ENCODE data around the gene PDZD2. TPM values are rescaled to one million over a fixed set of nuclear protein-coding genes. Genes with fewer than 3 reads are reported as not detected.

Gene PDZD2
- total and polyA plus RNA-seq, 2 experiments from 2014 or later: 0.21 TPM; not detected in 1

DNA sequence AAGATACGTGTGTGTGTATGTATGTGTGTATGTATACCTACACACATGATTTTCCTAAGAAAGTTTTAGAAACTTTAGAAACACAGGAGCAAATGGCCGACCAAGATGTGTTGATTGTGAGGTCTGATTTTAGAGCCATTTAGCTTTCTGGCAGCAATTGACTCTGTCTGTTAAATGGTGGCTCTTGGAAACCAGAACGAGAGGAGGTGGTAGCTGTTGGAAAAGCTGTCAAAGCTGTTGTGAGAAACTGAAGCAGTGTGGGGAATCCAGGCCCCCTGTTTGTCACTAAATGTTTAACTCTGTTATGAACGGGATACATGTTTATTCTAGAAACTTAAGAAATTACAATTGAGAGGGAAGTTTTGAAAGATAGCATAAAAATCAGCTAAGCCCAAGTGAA, 443.8 kb downstream of the PDZD2 start:
- H3K27ac ChIP-seq: no peak overlapping the region
- H3K4me1 ChIP-seq (ENCODE audit: insufficient read depth): no peaks in the 10 kb centered on the region
- no peak overlapping the region for H2AFZ ChIP-seq
- 52 to 57% methylated on average over 4 of the region's 4 CpGs for WGBS, 2 experiments (ENCODE audit: low coverage in 1 of 2, low lambda C conversion rate in 2 of 2, missing lambda C conversion rate in 2 of 2)
- no peaks in the 10 kb centered on the region for H3F3A ChIP-seq (ENCODE audit: insufficient read depth)
- no peaks in the 10 kb centered on the region; the same call in 1 of the 2 replicates for H3K27me3 ChIP-seq (replicated peaks; ENCODE audit: insufficient read depth)
- H3K4me2 ChIP-seq (ENCODE audit: unreplicated experiment): no peak overlapping the region
- H3K79me2 ChIP-seq (ENCODE audit: insufficient read depth): no peaks in the 10 kb centered on the region
- no peak for DNase-seq
- no peaks in the 10 kb centered on the region for H4K20me1 ChIP-seq (ENCODE audit: insufficient read depth)
- no peaks in the 10 kb centered on the region for H3K9me3 ChIP-seq (ENCODE audit: low read depth)
- no peaks in the 10 kb centered on the region for H3K9me2 ChIP-seq (ENCODE audit: insufficient read depth)
- H3K9ac ChIP-seq: no peak overlapping the region
- in situ Hi-C loops (cut with MboI): no loop called here
- no peak overlapping the region for H3K4me3 ChIP-seq
- H3K36me3 ChIP-seq (ENCODE audit: low read depth): no peaks in the 10 kb centered on the region
- TF ChIP-seq EZH2phosphoT487 (IDR thresholded peaks at IDR 0.05; ENCODE audit: insufficient read depth, low read depth) (no peak), EZH2 (IDR thresholded peaks at IDR 0.05; ENCODE audit: insufficient read depth, poor library complexity, severe bottlenecking) (no peak)

DNA sequence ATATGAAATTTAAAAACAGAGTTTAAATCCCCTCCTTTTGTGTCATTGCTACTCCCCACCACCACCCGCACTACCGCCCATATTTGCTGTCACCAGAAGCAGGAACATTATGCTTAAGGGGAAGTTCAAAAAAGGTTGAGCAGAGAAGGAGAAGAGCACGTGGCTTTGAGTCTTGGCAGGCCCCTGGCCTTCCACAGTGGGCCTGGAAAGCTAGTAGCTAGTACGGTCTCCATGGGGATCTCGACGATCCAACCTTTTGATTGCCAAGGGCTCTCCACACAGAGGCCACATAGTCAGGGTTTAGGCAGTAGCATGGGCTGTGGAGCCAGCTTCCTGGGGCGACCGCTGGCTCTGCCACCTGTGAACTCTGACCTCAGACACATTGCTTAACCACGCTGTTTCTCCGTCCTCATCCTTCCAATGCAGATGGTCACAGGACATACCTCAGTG, 445.1 kb downstream of the PDZD2 start:
- H3K4me2 ChIP-seq (ENCODE audit: unreplicated experiment): no peak overlapping the region
- TF ChIP-seq EZH2phosphoT487 (IDR thresholded peaks at IDR 0.05; ENCODE audit: insufficient read depth, low read depth): no peak
- TF ChIP-seq EZH2 (IDR thresholded peaks at IDR 0.05; ENCODE audit: insufficient read depth, poor library complexity, severe bottlenecking): no peak
- H3F3A ChIP-seq (ENCODE audit: insufficient read depth): no peaks in the 10 kb centered on the region
- H3K9me2 ChIP-seq (ENCODE audit: insufficient read depth): no peaks in the 10 kb centered on the region
- no peaks in the 10 kb centered on the region for H3K4me1 ChIP-seq (ENCODE audit: insufficient read depth)
- no peak overlapping the region for H2AFZ ChIP-seq
- no peak overlapping the region for H3K27ac ChIP-seq
- H4K20me1 ChIP-seq (ENCODE audit: insufficient read depth): no peaks in the 10 kb centered on the region
- DNase-seq: no peak
- in situ Hi-C loops (cut with MboI): no loop called here
- H3K9me3 ChIP-seq (ENCODE audit: low read depth): no peaks in the 10 kb centered on the region
- H3K36me3 ChIP-seq (ENCODE audit: low read depth): no peaks in the 10 kb centered on the region
- 66 to 75% methylated on average over 10 of the region's 10 CpGs for WGBS, 2 experiments (ENCODE audit: low coverage in 1 of 2, low lambda C conversion rate in 2 of 2, missing lambda C conversion rate in 2 of 2)
- no peaks in the 10 kb centered on the region for H3K27me3 ChIP-seq (replicated peaks; ENCODE audit: insufficient read depth)
- H3K79me2 ChIP-seq (ENCODE audit: insufficient read depth): no peaks in the 10 kb centered on the region
- no peak overlapping the region for H3K9ac ChIP-seq
- no peak overlapping the region for H3K4me3 ChIP-seq

DNA sequence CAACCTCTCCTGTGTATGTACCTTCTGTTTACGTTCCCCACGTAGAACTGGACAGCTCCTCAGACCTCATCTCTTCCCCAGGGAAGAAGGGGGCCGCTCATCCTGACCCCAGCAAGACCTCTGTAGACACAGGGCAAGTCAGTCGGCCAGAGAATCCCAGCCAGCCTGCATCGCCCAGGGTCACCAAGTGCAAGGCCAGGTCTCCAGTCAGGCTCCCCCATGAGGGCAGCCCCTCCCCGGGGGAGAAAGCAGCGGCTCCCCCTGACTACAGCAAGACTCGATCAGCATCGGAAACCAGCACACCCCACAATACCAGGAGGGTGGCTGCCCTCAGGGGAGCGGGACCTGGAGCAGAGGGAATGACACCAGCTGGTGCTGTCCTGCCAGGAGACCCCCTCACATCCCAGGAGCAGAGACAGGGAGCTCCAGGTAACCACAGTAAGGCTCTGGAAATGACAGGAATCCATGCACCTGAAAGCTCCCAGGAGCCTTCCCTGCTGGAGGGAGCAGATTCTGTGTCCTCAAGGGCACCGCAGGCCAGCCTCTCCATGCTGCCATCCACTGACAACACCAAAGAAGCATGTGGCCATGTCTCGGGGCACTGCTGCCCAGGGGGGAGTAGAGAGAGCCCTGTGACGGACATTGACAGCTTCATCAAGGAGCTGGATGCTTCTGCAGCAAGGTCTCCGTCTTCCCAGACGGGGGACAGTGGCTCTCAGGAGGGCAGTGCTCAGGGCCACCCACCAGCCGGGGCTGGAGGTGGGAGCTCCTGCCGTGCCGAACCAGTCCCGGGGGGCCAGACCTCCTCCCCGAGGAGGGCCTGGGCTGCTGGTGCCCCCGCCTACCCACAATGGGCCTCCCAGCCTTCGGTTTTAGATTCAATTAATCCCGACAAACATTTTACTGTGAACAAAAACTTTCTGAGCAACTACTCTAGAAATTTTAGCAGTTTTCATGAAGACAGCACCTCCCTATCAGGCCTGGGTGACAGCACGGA, 448.5 kb downstream of the PDZD2 start:
- no peak overlapping the region for H2AFZ ChIP-seq
- no peak overlapping the region for H3K4me2 ChIP-seq (ENCODE audit: unreplicated experiment)
- TF ChIP-seq EZH2phosphoT487 (IDR thresholded peaks at IDR 0.05; ENCODE audit: insufficient read depth, low read depth): no peak
- TF ChIP-seq EZH2 (IDR thresholded peaks at IDR 0.05; ENCODE audit: insufficient read depth, poor library complexity, severe bottlenecking): no peak
- in situ Hi-C loops (cut with MboI): no loop called here
- H3K79me2 ChIP-seq (ENCODE audit: insufficient read depth): no peaks in the 10 kb centered on the region
- no peak for DNase-seq
- H3F3A ChIP-seq (ENCODE audit: insufficient read depth): no peaks in the 10 kb centered on the region
- H3K4me3 ChIP-seq: no peak overlapping the region
- WGBS, 2 experiments (ENCODE audit: low coverage in 1 of 2, low lambda C conversion rate in 2 of 2, missing lambda C conversion rate in 2 of 2): 95 to 96% methylated on average over 24 of the region's 24 CpGs
- no peaks in the 10 kb centered on the region for H4K20me1 ChIP-seq (ENCODE audit: insufficient read depth)
- no peaks in the 10 kb centered on the region for H3K27me3 ChIP-seq (replicated peaks; ENCODE audit: insufficient read depth)
- H3K9ac ChIP-seq: no peak overlapping the region
- no peaks in the 10 kb centered on the region for H3K36me3 ChIP-seq (ENCODE audit: low read depth)
- H3K9me3 ChIP-seq (ENCODE audit: low read depth): no peaks in the 10 kb centered on the region
- no peaks in the 10 kb centered on the region for H3K9me2 ChIP-seq (ENCODE audit: insufficient read depth)
- no peak overlapping the region for H3K27ac ChIP-seq
- no peaks in the 10 kb centered on the region for H3K4me1 ChIP-seq (ENCODE audit: insufficient read depth)

DNA sequence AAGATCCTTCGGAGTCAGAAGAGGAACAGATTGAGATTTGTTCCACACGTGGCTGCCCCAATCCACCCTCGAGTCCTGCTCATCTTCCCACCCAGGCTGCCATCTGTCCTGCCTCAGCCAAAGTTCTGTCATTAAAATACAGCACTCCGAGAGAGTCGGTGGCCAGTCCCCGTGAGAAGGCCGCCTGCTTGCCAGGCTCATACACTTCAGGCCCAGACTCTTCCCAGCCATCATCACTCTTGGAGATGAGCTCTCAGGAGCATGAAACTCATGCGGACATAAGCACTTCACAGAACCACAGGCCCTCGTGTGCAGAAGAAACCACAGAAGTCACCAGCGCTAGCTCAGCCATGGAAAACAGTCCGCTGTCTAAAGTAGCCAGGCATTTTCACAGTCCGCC, 449.3 kb downstream of the PDZD2 start:
- Histone ChIP-seq H3K36me3 (ENCODE audit: low read depth) (no peaks in the 10 kb centered on the region), H3K27ac (no peak overlapping the region), H3K9me3 (ENCODE audit: low read depth) (no peaks in the 10 kb centered on the region), H4K20me1 (ENCODE audit: insufficient read depth) (no peaks in the 10 kb centered on the region), H3K9me2 (ENCODE audit: insufficient read depth) (no peaks in the 10 kb centered on the region), H3K79me2 (ENCODE audit: insufficient read depth) (no peaks in the 10 kb centered on the region), H3F3A (ENCODE audit: insufficient read depth) (no peaks in the 10 kb centered on the region), H2AFZ (no peak overlapping the region), H3K4me3 (no peak overlapping the region), H3K4me2 (ENCODE audit: unreplicated experiment) (no peak overlapping the region), H3K9ac (no peak overlapping the region), H3K4me1 (ENCODE audit: insufficient read depth) (no peaks in the 10 kb centered on the region), H3K27me3 (replicated peaks; ENCODE audit: insufficient read depth) (no peaks in the 10 kb centered on the region)
- TF ChIP-seq EZH2 (IDR thresholded peaks at IDR 0.05; ENCODE audit: insufficient read depth, poor library complexity, severe bottlenecking): no peak
- no peak for TF ChIP-seq EZH2phosphoT487 (IDR thresholded peaks at IDR 0.05; ENCODE audit: insufficient read depth, low read depth)
- no peak for DNase-seq
- in situ Hi-C loops (cut with MboI): no loop called here
- 75 to 80% methylated on average over 12 of the region's 12 CpGs for WGBS, 2 experiments (ENCODE audit: low coverage in 1 of 2, low lambda C conversion rate in 2 of 2, missing lambda C conversion rate in 2 of 2)
